Measurements from ENCODE around the gene MAPRE3.

MAPRE3 gene

GRCh38 chr2:27007416-27008374 is 37.3 kb downstream of the MAPRE3 start:
- H3K27ac ChIP-seq = no peak overlapping the region
- TF ChIP-seq CTCF (conservative IDR thresholded peaks at IDR 0.05) = no peak

GRCh38 chr2:27008678-27009077 is 38.2 kb downstream of the MAPRE3 start:
- no peak overlapping the region for H3K27ac ChIP-seq
- TF ChIP-seq CTCF (conservative IDR thresholded peaks at IDR 0.05) = no peak

DNA sequence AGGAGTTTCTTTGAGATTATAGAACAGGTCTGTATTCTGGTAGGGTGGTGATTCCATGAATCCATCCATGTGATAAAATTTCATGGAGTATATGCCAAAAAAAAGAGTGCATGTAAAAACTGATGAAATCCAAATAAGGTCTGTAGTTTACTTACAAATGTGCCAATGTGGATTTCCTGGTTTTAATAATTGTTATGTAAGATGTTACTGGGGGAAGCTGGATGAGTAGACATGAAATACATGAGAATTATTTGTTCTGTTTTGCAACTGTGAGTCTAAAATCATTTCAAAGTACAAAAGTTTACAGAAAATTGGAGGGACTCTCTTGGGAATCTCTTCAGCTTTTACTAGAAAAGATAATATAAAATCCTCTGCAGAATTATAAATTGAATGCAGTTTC is 38.6 kb downstream of the MAPRE3 start:
- no peak overlapping the region for H3K27ac ChIP-seq
- no peak for TF ChIP-seq CTCF (conservative IDR thresholded peaks at IDR 0.05)

GRCh38 chr2:27009716-27010115 is 39.3 kb downstream of the MAPRE3 start:
- TF ChIP-seq CTCF (conservative IDR thresholded peaks at IDR 0.05) = no peak
- no peak overlapping the region for H3K27ac ChIP-seq

GRCh38 chr2:27010139-27010538 is 39.7 kb downstream of the MAPRE3 start:
- no peak for TF ChIP-seq CTCF (conservative IDR thresholded peaks at IDR 0.05)
- H3K27ac ChIP-seq = no peak overlapping the region

- TF ChIP-seq CTCF (conservative IDR thresholded peaks at IDR 0.05) = no peak
- H3K27ac ChIP-seq = no peak overlapping the region
Measured at GRCh38 chr2:27013738-27014137, 43.3 kb downstream of the MAPRE3 start.

DNA sequence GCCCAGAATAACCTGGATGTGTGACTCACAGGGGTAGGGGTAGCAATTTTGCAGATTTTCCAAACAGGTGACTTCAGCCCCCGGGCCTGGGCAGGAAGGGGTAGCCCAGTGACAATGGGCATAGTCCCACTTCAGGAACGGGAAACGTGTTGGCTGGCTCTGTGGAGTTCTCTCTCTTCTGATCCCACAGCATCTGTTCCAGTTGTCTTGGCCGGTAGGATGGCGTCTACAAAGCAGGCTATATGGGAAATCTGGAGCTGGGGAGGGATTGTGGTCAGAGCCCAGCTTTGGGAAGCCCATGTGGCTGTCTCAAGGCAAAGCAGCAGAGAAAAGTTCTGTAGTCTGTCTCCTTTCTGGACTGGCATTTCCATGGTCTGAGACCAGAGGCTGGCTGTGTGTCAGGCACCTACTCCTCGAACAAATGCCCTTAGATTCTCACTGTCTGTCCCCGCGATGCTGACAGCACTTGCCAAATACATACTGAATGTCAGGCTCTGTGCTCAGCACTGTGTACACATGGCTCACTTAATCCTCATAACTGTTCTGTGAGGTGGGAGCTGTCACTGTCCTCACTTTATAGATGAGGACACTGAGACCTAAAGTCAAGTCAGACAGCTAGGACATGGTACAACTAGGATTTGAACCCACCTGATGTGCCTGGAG is 44.5 kb downstream of the MAPRE3 start:
- H3K27ac ChIP-seq = peak overlapping the region; percentile 26; the same call in 1 of the 2 replicates
- TF ChIP-seq CTCF (conservative IDR thresholded peaks at IDR 0.05) = no peak

Data from VCaP (cell line).